Retina (tissue), 1 donor: Measurements from ENCODE around the gene VSX1.
A peak's percentile ranks its signal among the peaks of the same experiment; 100 is the strongest.

Experiments used
- DNase-seq: peaks from one replicate; pipeline ENCODE4 v3.0.0-alpha.2; 2016

VSX1 gene

GRCh38 chr20:25085756-25086495 lies 4.0 kb upstream of the VSX1 start:
- DNase-seq = no peak

GRCh38 chr20:25084626-25085187 lies 2.8 kb upstream of the VSX1 start:
- DNase-seq = peak; percentile 83

- peak; percentile 80 for DNase-seq
These were observed 2.1 kb upstream of the VSX1 start for GRCh38 chr20:25083773-25084625.

GRCh38 chr20:25083141-25083772 lies 1.3 kb upstream of the VSX1 start:
- peak; percentile 70 for DNase-seq

GRCh38 chr20:25082498-25082873 lies 545 bp upstream of the VSX1 start:
- DNase-seq = peak; percentile 52

GRCh38 chr20:25081065-25081729 lies 744 bp downstream of the VSX1 start:
- DNase-seq = peak; percentile 91

- no peak for DNase-seq
These were observed 2.8 kb downstream of the VSX1 start for GRCh38 chr20:25079171-25079570.

GRCh38 chr20:25078662-25079061 lies 3.3 kb downstream of the VSX1 start:
- DNase-seq = no peak

GRCh38 chr20:25077610-25078169 lies 4.3 kb downstream of the VSX1 start:
- DNase-seq = peak; percentile 77

GRCh38 chr20:25076731-25077609 lies 5.0 kb downstream of the VSX1 start:
- DNase-seq = no peak

- DNase-seq = no peak
These were observed 5.7 kb downstream of the VSX1 start for GRCh38 chr20:25076201-25076600.

- DNase-seq = no peak
These were observed 8.4 kb downstream of the VSX1 start for GRCh38 chr20:25073544-25073943.

- no peak for DNase-seq
These were observed 9.6 kb downstream of the VSX1 start for GRCh38 chr20:25072226-25072811.

- DNase-seq = no peak
These were observed 10.2 kb downstream of the VSX1 start for GRCh38 chr20:25071734-25072133.

- no peak for DNase-seq
These were observed 11.0 kb downstream of the VSX1 start for GRCh38 chr20:25070821-25071473.

- no peak for DNase-seq
These were observed 14.6 kb downstream of the VSX1 start for GRCh38 chr20:25067102-25067987.

- no peak for DNase-seq
These were observed 15.6 kb downstream of the VSX1 start for GRCh38 chr20:25066386-25066785.

GRCh38 chr20:25065625-25066338 lies 16.2 kb downstream of the VSX1 start:
- peak; percentile 84 for DNase-seq
